ENCODE measurements around the gene C1QTNF6. TPM values are rescaled to one million over a fixed set of nuclear protein-coding genes. Genes with fewer than 3 reads are reported as not detected.

The C1QTNF6 gene
- total RNA-seq, 1 experiment from 2014 or later, result 0.08 TPM

DNA sequence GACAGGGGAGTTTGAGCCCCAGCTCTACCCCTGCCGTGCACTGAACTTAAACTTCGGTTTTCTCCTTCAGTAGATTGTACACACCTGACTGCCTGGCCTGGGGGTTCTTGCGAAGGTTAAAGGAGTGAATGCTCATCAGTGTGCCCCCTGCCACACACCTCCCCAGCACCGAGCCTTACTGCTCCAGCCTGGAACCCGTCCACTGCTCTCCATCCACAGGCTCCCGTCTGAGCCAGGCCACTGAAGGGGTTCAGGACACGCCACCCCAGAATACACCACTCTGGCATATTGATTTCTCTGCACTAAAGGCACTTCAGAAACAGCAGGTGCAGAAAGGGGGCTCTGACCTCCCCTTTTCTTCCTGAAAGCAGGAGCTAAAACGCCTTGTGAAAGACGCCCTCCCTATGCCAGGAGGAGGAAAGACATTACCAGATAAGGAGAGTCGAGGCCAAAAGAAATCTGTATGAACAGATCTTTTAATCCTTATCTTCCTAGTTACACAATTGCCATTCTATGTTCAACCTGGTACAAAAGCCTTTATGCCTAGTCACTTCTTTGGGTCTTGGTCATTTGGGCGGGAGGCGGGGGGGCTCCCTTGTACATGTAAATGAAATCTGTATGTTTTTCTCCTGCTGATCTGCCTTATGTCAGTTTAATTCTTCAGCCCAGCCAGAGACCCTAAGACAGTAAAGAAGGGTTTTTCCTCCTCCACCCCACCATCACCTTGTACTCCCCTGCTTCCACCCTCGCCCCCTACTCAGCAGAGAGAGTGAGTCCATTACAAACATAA lies 26.1 kb upstream of the C1QTNF6 start:
- Histone ChIP-seq H3K9me3 (replicated peaks) (no peaks in the 10 kb centered on the region), H3K27me3 (peaks cover 7% of the 10 kb centered on the region; the same call in 1 of the 2 replicates), H3K27ac (no peak overlapping the region), H3K4me3 (no peak overlapping the region), H3K4me1 (no peaks in the 10 kb centered on the region), H3K36me3 (no peaks in the 10 kb centered on the region)
- DNase-seq, result no peak

DNA sequence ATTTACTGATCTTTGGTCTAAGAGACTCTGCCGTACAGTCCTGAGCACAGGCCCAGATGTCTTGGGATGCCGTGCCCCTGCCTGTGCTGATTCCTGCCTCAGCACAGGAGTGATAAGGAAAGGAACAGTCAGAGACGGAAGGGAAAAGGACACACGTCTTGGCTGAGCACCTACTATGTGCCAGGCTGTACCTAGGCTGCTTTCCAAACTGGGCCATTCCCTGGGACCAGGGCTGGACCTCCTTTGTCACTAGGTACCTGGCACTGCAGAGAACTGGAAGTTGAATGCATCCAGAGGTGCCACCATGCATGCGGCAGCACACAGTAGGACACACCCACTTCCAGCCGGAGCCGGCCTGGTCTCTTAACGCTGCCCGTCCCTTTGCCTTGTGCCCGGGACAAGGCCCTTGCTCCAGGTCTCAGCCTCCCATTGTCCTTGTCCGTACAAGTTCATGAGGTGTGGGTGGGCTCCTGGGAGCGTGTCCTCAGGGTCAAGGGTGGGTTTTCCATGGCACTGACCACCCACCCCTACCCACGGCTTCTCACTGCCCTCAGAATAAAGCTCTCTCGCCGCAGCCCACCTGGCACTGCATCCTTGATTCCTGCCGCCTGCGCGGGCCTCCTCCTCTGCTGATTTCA lies 25.3 kb upstream of the C1QTNF6 start:
- H3K4me1 ChIP-seq, result no peaks in the 10 kb centered on the region
- H3K27me3 ChIP-seq, result peaks cover 7% of the 10 kb centered on the region; the same call in 1 of the 2 replicates
- H3K4me3 ChIP-seq, result no peak overlapping the region
- no peak overlapping the region for H3K27ac ChIP-seq
- no peaks in the 10 kb centered on the region for H3K9me3 ChIP-seq (replicated peaks)
- no peaks in the 10 kb centered on the region for H3K36me3 ChIP-seq
- no peak for DNase-seq

DNA sequence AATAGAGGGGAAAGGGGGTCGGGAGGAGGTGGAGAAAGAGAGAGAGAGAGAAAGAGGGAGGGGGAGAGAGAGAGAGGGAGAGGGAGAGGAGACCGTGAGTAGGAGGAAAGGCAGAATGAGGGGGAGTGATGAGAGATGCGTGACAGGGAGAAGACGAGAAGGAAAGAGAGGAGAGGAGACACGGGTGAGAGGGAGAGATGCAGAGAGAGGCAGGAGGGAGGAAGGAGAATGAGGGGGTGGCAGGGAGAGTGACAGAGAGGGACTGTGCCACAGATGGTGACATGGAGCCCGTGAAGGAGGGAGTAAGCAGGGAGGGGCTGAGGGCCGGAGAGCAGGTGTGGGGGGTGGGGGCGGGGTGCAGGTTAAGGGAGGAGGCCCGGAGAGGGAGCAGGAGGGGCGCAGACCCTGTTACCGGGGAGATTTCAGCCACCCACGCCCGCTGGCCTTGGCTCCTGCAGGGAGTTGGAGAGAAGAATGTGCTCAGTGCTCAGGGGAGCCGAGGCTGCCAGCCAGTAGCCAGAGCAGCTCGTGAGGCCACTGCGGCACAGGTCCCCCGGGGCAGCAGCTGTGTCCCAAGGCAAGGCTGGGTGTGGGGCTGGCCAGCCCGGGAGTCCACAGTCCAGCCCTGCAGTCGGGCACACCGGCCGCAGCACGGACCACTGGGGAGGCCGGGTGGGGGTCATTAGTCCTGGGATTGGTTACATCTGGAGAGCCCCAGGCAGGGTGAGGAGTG lies 24.3 kb upstream of the C1QTNF6 start, which contains the start of gene SSTR3:
Gene SSTR3, minus strand, starts transcription at position 304 of the 733 bp plus-strand sequence. CDS start 4,674 bp downstream, outside the sequence.
- Histone ChIP-seq H3K4me3 (no peak within 1 kb of the TSS), H3K27ac (no peak within 1 kb of the TSS), H3K36me3 (no peaks in the 10 kb centered on the region), H3K9me3 (replicated peaks) (no peaks in the 10 kb centered on the region), H3K27me3 (peaks cover 7% of the 10 kb centered on the region; the same call in 1 of the 2 replicates), H3K4me1 (no peaks in the 10 kb centered on the region)
- DNase-seq, result no peak

DNA sequence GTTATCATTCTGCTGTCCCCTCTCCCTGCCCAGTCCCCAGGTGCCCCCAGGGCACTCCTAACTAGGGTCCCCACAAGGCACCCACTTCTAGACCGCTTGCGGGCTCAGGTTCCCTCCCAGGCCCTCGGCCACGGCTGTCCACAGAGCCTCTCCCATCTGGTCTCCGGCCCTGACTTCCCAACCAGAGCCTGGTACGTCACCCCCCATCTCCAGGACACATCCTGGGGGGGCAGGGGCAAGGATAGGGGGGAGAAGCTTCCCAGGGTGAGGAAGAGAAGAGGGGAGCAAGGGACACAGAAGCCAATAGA lies 23.8 kb upstream of the C1QTNF6 start:
- no peak for DNase-seq
- Histone ChIP-seq H3K27me3 (peaks cover 7% of the 10 kb centered on the region; the same call in 1 of the 2 replicates), H3K9me3 (replicated peaks) (no peaks in the 10 kb centered on the region), H3K27ac (no peak overlapping the region), H3K4me1 (no peaks in the 10 kb centered on the region), H3K4me3 (no peak overlapping the region), H3K36me3 (no peaks in the 10 kb centered on the region)

DNA sequence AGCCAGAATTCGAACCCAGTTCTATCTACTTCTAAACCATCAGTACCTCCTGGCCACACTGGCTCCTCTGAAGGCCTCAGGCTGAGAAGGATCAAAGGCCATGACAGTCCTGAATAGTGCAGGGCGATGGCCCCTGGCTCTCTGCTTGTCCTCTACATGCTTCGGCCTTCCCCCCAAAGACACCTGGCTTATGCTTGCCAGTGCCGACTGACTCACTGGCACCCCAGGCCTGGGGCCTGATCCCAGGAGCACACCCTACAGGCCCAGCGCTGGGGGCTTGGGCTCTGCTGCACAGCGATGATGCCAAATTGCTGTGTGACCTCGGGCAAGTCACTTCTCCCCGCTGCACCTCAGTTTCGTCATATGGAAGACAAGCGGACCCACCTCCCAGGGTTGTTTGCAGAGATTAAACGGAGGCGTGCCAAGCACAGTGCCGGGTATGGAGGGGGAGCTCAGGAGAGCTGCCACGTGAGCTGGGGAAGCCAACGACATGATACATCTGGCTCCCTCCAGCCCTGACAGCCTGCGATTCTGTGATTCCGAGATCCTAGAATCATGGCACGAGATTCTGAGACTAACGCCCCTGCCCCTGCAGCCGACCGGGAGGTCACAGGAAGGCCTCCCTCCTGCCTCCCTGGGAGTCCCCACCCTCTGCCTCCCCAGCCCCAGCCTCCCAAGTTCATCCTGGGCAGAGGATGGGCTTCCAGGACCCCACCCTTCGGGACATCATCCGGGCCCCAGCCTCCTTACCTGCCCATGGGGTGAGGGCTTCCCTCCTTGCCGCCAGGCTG lies 23.2 kb upstream of the C1QTNF6 start:
- peaks cover 7% of the 10 kb centered on the region; the same call in 1 of the 2 replicates for H3K27me3 ChIP-seq
- no peaks in the 10 kb centered on the region for H3K36me3 ChIP-seq
- H3K4me3 ChIP-seq, result no peak overlapping the region
- no peak overlapping the region for H3K27ac ChIP-seq
- DNase-seq, result no peak
- H3K4me1 ChIP-seq, result no peaks in the 10 kb centered on the region
- H3K9me3 ChIP-seq (replicated peaks), result no peaks in the 10 kb centered on the region

DNA sequence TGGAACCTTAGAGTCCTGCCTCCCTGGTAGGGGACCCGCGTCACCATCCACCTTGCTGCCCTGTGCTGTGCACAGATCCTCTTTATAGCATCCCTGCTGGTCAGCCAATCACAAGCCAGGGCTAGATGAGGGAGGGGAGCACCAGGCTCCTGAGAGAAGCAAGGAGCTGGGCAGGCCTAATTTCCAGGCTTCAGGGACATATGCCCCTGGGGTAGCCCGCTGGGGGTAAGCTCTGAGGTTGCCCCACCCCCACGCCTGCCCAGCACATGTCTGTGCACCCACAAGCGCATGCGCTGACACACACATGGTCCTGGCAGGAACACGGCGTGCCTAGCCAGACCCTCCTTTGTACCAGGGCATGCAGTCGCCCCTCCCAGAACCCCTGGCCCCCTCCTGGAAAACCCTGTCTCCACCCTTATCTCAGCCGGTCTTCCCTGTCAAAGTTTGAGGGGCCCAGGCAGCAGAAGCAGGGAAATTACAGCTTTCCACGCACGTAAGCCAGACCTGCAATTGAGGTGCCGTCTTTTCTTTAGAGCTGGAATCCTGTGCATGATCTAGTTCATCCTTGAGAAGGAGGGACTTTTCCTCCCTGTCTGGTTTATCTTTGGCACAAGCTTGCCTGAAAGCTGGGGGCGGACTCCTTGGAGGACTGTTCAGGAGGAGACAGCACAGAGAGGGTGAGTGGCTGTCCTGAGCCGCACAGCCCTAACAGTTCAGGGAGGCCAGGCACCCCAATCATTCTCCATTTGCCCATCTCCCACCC lies 22.2 kb upstream of the C1QTNF6 start:
- no peak for DNase-seq

DNA sequence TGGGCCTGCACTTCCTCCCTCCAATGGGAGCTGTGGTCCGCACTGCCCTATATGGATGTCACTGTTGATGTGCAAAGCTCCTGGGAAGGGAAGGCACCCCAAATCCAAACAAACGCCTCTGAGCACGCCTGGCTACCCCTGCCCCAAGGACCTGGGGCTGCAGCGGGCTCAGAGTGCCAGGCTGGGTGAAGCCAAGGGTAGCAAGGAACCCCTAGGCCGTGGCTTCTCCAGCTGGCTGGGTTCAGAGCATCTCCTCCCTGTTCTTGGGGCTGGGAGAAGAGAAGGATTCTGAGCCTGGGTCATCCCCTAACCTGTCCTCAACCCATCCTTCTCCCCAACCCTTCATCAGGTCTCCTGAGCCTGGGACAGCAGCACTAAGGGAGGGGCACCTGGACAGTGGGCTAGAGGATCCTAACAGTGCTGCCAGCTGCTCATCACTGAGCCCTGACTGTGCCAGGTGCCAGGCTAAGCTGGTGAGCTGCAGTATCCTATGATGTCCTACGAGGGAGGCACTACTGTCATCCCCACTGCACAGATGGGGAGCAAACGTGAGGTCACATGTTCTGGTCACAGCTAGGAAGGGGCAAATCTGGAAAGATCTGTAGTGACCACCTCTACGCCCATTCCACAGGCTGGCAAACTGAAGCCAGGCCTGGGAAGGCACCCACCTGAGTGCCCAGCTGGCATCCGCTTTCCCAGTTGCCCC lies 21.2 kb upstream of the C1QTNF6 start:
- Histone ChIP-seq H3K4me3 (no peak overlapping the region), H3K36me3 (no peaks in the 10 kb centered on the region), H3K27me3 (peaks cover 7% of the 10 kb centered on the region; the same call in 1 of the 2 replicates), H3K27ac (no peak overlapping the region), H3K4me1 (no peaks in the 10 kb centered on the region), H3K9me3 (replicated peaks) (no peaks in the 10 kb centered on the region)
- DNase-seq, result no peak

More for the DNA sequence above, 22.2 kb upstream of the C1QTNF6 start:
- Histone ChIP-seq H3K4me1 (no peaks in the 10 kb centered on the region), H3K27ac (no peak overlapping the region), H3K36me3 (no peaks in the 10 kb centered on the region), H3K27me3 (peaks cover 7% of the 10 kb centered on the region; the same call in 1 of the 2 replicates), H3K4me3 (no peak overlapping the region), H3K9me3 (replicated peaks) (no peaks in the 10 kb centered on the region)

DNA sequence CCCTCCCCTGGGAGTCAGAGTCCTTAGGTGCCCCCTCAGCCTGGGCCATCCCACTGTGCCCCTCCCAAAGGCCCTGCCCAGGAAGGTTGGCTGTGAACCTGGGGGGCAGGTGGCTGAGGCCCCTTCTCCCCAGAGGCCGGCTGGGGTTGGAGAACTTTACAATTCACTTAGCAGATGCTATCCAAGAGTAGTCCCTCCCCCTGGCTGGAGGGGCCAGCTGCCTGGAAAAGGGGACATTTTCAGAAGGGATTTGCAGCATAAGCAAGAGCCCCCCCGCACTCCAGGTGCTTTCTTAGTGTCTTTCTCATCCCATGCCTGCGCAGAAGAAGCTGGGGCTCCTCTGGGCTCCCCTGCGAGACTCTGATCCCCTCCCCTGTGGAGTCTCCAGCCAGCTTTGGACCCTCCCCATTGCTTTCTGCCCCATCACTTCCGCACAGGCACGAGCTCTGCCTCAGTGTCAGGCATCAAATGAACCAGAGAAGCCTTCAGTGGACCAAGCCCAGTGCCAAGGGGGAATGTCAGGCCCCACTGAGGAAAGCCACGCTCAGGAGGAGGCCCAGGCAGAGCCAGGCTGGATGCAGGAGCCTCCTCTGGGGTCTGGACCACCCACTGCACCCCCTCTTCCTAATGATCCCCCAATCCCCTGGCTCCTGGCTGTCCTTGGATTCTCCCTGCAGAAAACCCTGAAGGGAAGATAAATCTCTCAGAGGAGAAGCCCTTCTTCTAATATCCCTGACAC lies 20.5 kb upstream of the C1QTNF6 start:
- H3K27ac ChIP-seq, result no peak overlapping the region
- H3K4me3 ChIP-seq, result no peak overlapping the region
- no peaks in the 10 kb centered on the region for H3K4me1 ChIP-seq
- H3K36me3 ChIP-seq, result no peaks in the 10 kb centered on the region
- H3K9me3 ChIP-seq (replicated peaks), result no peaks in the 10 kb centered on the region
- DNase-seq, result no peak
- peaks cover 4% of the 10 kb centered on the region; the same call in 1 of the 2 replicates for H3K27me3 ChIP-seq

DNA sequence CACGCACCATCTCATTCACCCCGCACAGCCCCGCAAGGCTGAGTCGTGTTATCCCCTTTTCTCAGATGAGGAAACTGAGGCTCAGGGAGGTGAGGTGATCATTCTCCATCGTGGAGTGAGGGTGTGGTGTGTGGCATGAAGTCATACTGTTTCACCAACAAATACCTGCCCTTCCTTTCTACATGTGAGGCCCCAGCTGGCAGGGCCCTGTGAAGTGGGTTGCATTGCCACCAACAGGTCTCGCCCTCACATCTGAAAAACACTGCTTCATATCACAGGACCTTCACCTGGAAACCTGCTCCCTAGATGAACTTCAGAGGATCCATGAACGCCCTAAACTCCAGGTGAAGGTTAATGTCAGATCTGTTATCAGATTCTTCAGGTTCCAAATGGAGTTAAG lies 19.9 kb upstream of the C1QTNF6 start:
- DNase-seq, result no peak
- Histone ChIP-seq H3K4me1 (no peaks in the 10 kb centered on the region), H3K36me3 (no peaks in the 10 kb centered on the region)

DNA sequence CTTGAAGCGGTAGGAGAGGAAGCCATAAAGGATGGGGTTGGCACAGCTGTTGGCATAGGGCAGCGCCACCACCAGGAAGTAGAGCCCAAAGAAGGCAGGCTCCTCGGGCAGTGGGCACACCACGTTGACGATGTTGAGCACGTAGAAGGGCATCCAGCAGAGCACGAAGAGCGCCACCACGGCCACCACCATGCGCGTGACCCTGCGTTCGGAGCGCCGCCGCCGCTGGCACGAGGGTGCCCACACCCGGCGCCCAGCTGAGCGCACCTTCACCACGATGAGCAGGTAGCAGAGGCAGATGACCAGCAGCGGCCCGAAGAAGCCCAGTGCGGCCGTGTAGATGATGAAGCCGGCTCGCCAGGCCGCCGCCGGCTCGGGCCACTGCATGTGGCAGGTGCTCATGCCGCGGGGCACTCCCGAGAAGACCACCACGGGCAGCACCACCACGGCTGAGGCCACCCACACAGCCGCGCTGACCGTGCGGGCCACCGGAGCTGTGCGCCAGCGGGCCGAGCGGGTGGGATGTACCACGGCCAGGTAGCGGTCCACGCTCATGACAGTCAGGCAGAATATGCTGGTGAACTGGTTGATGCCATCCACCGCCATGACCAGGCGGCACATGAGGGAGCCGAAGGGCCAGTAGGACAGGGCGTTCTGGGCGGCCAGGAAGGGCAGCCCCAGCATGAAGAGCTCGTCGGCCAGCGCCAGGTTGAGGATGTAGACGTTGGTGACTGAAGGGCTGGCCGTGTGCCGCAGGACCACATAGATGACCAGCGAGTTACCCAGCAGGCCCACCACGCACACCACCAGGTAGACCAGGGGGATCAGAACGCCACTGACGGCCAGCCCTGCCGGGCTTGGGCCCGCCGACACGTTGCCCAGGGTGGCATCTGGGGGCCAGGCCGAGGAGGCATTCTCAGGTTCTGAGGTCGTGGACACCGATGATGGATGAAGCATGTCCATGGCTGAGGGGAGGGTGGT lies 19.1 kb upstream of the C1QTNF6 start:
- Histone ChIP-seq H3K4me1 (no peaks in the 10 kb centered on the region), H3K27me3 (peaks cover 6% of the 10 kb centered on the region; the same call in 1 of the 2 replicates), H3K27ac (no peak overlapping the region), H3K36me3 (no peaks in the 10 kb centered on the region), H3K9me3 (replicated peaks) (no peaks in the 10 kb centered on the region), H3K4me3 (no peak overlapping the region)
- no peak for DNase-seq

More for the DNA sequence above, 19.9 kb upstream of the C1QTNF6 start:
- H3K9me3 ChIP-seq (replicated peaks), result no peaks in the 10 kb centered on the region
- peaks cover 4% of the 10 kb centered on the region; the same call in 1 of the 2 replicates for H3K27me3 ChIP-seq
- H3K27ac ChIP-seq, result no peak overlapping the region
- no peak overlapping the region for H3K4me3 ChIP-seq

DNA sequence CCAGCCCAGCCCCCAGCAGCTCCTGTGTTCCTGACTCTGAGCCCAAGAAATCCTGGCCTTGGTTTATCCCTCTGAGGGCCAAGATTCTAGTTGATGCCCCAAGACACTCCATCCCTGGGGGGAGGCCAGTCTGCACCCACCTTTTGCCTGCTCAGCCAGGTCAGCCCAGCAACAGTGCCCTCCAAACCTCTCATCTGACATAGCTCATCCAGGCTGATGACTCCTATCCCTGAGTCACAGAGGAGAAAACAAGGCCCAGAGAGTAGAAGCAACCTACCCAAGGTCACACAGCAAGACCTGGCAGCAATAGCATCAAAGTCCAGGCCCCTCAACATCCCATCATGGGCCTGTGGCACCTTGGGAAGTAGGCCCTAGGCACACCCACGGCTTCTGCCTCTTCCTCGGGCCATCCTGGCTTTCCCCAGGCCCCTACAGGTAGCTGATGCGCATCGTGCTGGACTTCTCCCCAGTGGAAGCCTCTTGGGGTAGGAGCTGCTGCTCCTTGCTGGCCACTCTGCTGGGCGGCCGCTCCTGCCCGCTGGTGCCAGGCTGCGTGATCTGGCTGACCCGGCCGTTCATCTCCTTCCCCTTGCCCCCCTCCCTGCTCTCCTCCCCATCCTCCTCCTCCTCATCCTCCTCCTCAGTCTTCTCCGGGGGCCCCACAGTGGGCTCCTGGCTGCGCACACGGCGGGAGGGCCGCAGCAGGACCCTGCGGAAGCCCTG lies 18.2 kb upstream of the C1QTNF6 start:
- no peak overlapping the region for H3K27ac ChIP-seq
- peaks cover 6% of the 10 kb centered on the region; the same call in 1 of the 2 replicates for H3K27me3 ChIP-seq
- no peaks in the 10 kb centered on the region for H3K36me3 ChIP-seq
- DNase-seq, result no peak
- no peaks in the 10 kb centered on the region for H3K4me1 ChIP-seq
- H3K9me3 ChIP-seq (replicated peaks), result no peaks in the 10 kb centered on the region
- H3K4me3 ChIP-seq, result no peak overlapping the region

Data from SJCRH30 (cell line).